ENCODE results near the gene B4GALT2.
A peak's percentile ranks its signal among the peaks of the same experiment; 100 is the strongest.

Gene B4GALT2

DNA sequence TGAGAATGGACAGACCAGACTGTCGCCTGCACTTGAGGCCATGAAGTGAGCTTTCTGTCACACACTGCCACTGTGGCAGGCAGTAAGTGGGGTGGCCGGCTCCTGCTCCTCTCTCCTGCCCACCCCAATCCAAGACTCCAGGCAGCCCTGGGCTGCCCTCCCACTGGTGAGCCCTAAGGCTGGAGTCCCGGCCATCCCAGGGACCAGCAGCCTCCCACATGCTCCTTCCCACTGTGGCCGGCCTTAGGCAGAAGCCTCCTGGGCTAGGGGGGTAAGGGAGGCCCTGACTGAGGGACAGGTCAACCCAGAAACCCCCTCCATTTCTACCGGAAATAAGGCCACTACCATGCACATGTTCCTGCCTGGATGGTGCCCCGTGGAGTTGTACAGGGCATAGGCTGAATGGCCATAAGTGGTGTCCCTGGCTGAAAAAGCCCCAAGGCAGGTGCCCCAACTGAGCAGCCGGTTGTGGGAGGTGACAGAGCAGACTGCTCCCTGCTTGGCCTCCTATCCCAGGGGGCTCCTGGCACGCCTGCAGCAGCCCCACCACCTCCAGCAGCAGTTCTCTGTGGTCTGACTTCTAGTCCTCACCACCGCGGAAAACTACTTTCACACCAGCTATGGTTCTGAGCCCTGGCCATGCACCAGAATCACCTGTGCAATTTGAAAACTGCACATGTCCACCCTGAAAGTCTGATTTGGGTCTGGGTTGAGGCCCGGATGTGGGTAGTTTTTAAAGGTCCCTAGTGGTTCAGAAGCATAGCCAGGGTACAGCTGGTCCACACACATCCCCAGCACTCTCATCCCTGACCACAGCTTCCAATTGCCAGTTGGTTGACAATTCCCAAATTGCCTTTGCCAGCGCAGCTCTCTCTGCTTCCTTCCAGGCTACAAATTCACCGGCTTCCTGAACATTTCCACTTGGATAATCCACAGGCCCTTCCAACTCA, 47.0 kb upstream of the B4GALT2 start:
- Histone ChIP-seq H3K9ac (ENCODE audit: low read length) (no peak overlapping the region), H4K20me1 (ENCODE audit: insufficient read depth, low read length) (no peaks in the 10 kb centered on the region), H3K27ac (ENCODE audit: low read length) (no peak overlapping the region), H3K4me1 (ENCODE audit: low read length) (peaks cover 5% of the 10 kb centered on the region), H3F3A (ENCODE audit: insufficient read depth, low read length) (no peaks in the 10 kb centered on the region), H3K36me3 (replicated peaks; ENCODE audit: insufficient read depth, low read length) (no peaks in the 10 kb centered on the region), H3K79me2 (ENCODE audit: low read length) (no peaks in the 10 kb centered on the region), H3K4me3 (ENCODE audit: low read length) (no peak overlapping the region), H2AFZ (ENCODE audit: low read length) (no peak overlapping the region), H3K27me3 (replicated peaks; ENCODE audit: insufficient read depth, low read length) (no peaks in the 10 kb centered on the region), H3K4me2 (ENCODE audit: low read depth, low read length) (no peak overlapping the region), H3K9me3 (replicated peaks; ENCODE audit: insufficient read depth, low read length) (no peaks in the 10 kb centered on the region), H3K9me2 (replicated peaks; ENCODE audit: insufficient read depth, low read length) (no peaks in the 10 kb centered on the region)
- TF ChIP-seq EZH2 (optimal IDR thresholded peaks at IDR 0.05; ENCODE audit: low read depth, low read length), result no peak
- no peak for TF ChIP-seq EZH2phosphoT487 (IDR thresholded peaks at IDR 0.05; ENCODE audit: low read length)
- TF ChIP-seq, protein P1, sequence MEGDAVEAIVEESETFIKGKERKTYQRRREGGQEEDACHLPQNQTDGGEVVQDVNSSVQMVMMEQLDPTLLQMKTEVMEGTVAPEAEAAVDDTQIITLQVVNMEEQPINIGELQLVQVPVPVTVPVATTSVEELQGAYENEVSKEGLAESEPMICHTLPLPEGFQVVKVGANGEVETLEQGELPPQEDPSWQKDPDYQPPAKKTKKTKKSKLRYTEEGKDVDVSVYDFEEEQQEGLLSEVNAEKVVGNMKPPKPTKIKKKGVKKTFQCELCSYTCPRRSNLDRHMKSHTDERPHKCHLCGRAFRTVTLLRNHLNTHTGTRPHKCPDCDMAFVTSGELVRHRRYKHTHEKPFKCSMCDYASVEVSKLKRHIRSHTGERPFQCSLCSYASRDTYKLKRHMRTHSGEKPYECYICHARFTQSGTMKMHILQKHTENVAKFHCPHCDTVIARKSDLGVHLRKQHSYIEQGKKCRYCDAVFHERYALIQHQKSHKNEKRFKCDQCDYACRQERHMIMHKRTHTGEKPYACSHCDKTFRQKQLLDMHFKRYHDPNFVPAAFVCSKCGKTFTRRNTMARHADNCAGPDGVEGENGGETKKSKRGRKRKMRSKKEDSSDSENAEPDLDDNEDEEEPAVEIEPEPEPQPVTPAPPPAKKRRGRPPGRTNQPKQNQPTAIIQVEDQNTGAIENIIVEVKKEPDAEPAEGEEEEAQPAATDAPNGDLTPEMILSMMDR (IDR thresholded peaks at IDR 0.05; ENCODE audit: low read length), result no peak
- DNase-seq, result peak; percentile 14

DNA sequence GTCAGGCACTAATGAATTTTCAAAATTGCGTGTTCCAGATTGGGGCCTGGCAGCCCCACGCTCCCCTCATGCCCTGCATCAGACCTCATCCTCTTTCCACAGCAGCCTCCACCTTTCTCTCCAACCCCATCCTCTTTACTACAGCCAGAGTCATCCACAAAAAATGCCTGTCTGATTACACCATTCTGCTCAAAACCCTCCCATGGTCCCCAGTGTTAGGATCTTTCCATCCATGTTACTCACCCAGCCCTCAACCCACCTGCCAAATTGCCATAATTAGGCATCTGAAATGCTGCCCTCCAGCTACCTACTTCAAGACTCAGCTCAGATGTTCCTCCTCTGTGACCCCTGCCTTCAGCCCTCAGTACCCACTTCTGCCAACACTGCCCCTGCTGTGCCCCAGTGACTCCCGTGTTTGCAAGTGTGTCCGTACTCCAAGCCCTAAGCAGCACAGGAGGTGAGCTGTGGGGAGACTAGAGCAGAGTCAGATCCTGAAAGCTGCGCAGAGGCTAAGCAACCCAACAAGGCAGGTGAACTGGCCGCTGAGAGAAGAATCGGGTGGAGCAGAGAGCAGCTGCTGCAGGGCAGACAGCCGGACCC, 46.1 kb upstream of the B4GALT2 start:
- Histone ChIP-seq H3K9ac (ENCODE audit: low read length) (no peak overlapping the region), H4K20me1 (ENCODE audit: insufficient read depth, low read length) (no peaks in the 10 kb centered on the region), H3K4me3 (ENCODE audit: low read length) (no peak overlapping the region), H3K4me1 (ENCODE audit: low read length) (peaks cover 5% of the 10 kb centered on the region), H3K9me2 (replicated peaks; ENCODE audit: insufficient read depth, low read length) (no peaks in the 10 kb centered on the region), H3K27ac (ENCODE audit: low read length) (no peak overlapping the region), H2AFZ (ENCODE audit: low read length) (no peak overlapping the region), H3K36me3 (replicated peaks; ENCODE audit: insufficient read depth, low read length) (no peaks in the 10 kb centered on the region), H3K27me3 (replicated peaks; ENCODE audit: insufficient read depth, low read length) (no peaks in the 10 kb centered on the region), H3K9me3 (replicated peaks; ENCODE audit: insufficient read depth, low read length) (no peaks in the 10 kb centered on the region), H3K79me2 (ENCODE audit: low read length) (no peaks in the 10 kb centered on the region), H3K4me2 (ENCODE audit: low read depth, low read length) (no peak overlapping the region; the same call in 1 of the 2 replicates), H3F3A (ENCODE audit: insufficient read depth, low read length) (no peaks in the 10 kb centered on the region)
- TF ChIP-seq EZH2phosphoT487 (IDR thresholded peaks at IDR 0.05; ENCODE audit: low read length) (no peak), EZH2 (optimal IDR thresholded peaks at IDR 0.05; ENCODE audit: low read depth, low read length) (no peak)
- TF ChIP-seq, protein P1 (IDR thresholded peaks at IDR 0.05; ENCODE audit: low read length), result no peak
- no peak for DNase-seq

- Histone ChIP-seq H3K4me2 (ENCODE audit: low read depth, low read length) (peak within 1 kb of the TSS; percentile 46), H3F3A (ENCODE audit: insufficient read depth, low read length) (no peaks in the 10 kb centered on the region), H4K20me1 (ENCODE audit: insufficient read depth, low read length) (no peaks in the 10 kb centered on the region), H3K36me3 (replicated peaks; ENCODE audit: insufficient read depth, low read length) (no peaks in the 10 kb centered on the region), H3K9me2 (replicated peaks; ENCODE audit: insufficient read depth, low read length) (no peaks in the 10 kb centered on the region), H3K27me3 (replicated peaks; ENCODE audit: insufficient read depth, low read length) (no peaks in the 10 kb centered on the region), H2AFZ (ENCODE audit: low read length) (peak within 1 kb of the TSS; percentile 89), H3K79me2 (ENCODE audit: low read length) (no peaks in the 10 kb centered on the region), H3K27ac (ENCODE audit: low read length) (no peak within 1 kb of the TSS), H3K9ac (ENCODE audit: low read length) (peak within 1 kb of the TSS; percentile 25; the same call in 1 of the 2 replicates), H3K4me1 (ENCODE audit: low read length) (peaks cover 5% of the 10 kb centered on the region), H3K9me3 (replicated peaks; ENCODE audit: insufficient read depth, low read length) (no peaks in the 10 kb centered on the region), H3K4me3 (ENCODE audit: low read length) (peak within 1 kb of the TSS; percentile 25)
- DNase-seq, result no peak
- TF ChIP-seq EZH2 (optimal IDR thresholded peaks at IDR 0.05; ENCODE audit: low read depth, low read length) (no peak), EZH2phosphoT487 (IDR thresholded peaks at IDR 0.05; ENCODE audit: low read length) (no peak)
- TF ChIP-seq, protein P1 (IDR thresholded peaks at IDR 0.05; ENCODE audit: low read length), result no peak
Observed at GRCh38 chr1:43933386-43934100, 45.5 kb upstream of the B4GALT2 start, which contains the start of gene ARTN. ARTN (plus strand) TSS chr1:43933801; CDS start chr1:43935657, 1,856 bp downstream.

Measured in MM.1S (cell line).